Measurements from ENCODE around the gene EXOSC5. TPM values are rescaled to one million over a fixed set of nuclear protein-coding genes. Genes with fewer than 3 reads are reported as not detected.

Gene EXOSC5
- total RNA-seq (2021): 35.0 and 43.1 TPM in 2 replicates
- percentile 61 among the genes with signal in this experiment for Bru-seq, nascent RNA
- BruChase-seq, experiment 1, labeled RNA remaining after a 2-hour chase: percentile 53 among the genes with signal in this experiment
- percentile 63 among the genes with signal in this experiment for BruChase-seq, experiment 2, labeled RNA remaining after a 6-hour chase
- long read RNA-seq, transcript EXOSC5-201 (6 exons, 1,118 nt): major isoform, 59 of 65 reads
- long read RNA-seq, partial matches to known transcripts: 3 of 65 reads
- long read RNA-seq, other reads (novel, unspliced or antisense): 3 of 65 reads

DNA sequence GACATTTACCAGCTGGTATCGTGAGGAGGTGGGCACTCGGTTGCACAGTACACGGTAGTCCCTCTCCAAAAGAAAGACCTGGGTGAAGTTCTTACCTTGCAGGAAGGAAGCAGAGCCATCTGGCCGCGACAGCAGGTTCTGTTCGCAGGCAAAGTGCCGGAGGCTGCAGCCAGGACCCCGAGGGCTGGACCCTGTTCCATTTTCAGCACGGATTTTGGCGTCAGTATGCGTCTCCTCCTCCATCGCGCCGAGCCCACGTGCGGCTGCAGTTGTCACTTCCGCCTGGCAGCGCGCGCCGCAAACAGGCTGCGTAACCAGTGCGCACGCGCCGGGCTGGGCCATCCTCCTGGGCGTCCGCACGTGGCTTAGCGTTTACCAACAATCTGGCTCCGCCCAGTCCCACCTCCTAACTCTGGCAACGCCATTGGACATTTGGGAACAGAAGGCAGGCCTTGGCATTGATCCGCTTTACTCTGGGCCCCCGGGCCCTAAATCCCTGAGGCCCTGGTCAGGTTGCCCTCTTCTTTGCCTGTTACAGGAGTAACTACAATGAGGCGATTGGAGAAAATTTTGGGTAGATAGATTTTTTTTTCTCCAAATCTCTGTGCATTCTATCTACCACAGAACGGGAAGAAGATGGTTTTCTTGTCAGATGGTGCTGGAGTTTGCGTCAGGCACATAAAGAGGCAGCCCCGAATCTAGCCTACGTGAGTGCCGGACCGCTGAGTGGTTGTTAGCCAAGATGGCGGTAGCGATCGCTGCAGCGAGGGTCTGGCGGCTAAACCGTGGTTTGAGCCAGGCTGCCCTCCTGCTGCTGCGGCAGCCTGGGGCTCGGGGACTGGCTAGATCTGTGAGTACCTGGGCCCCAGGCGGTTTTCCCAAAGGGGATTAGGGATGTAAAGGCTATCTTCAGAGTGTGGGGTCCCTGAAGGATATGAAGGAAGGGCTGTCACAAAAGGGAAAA, at the start of gene EXOSC5, which contains the start of gene BCKDHA:
EXOSC5 (minus strand) TSS at position 274 of the 964 bp plus-strand sequence; CDS start at position 243, 31 bp downstream.
BCKDHA (plus strand) TSS at position 733 of the 964 bp plus-strand sequence; CDS start at position 743, 10 bp downstream.
- peaks cover 10% of the 10 kb centered on the region for H3K4me1 ChIP-seq (ENCODE audit: insufficient read depth, low read length, poor library complexity, severe bottlenecking)
- TF ChIP-seq, protein P1, sequence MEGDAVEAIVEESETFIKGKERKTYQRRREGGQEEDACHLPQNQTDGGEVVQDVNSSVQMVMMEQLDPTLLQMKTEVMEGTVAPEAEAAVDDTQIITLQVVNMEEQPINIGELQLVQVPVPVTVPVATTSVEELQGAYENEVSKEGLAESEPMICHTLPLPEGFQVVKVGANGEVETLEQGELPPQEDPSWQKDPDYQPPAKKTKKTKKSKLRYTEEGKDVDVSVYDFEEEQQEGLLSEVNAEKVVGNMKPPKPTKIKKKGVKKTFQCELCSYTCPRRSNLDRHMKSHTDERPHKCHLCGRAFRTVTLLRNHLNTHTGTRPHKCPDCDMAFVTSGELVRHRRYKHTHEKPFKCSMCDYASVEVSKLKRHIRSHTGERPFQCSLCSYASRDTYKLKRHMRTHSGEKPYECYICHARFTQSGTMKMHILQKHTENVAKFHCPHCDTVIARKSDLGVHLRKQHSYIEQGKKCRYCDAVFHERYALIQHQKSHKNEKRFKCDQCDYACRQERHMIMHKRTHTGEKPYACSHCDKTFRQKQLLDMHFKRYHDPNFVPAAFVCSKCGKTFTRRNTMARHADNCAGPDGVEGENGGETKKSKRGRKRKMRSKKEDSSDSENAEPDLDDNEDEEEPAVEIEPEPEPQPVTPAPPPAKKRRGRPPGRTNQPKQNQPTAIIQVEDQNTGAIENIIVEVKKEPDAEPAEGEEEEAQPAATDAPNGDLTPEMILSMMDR (conservative IDR thresholded peaks at IDR 0.05; ENCODE audit: low read depth, low read length): no peak
- TF ChIP-seq EZH2 (IDR thresholded peaks at IDR 0.05; ENCODE audit: borderline replicate concordance, low read depth, low read length, poor library complexity, severe bottlenecking): no peak
- no peaks in the 10 kb centered on the region for H3K27me3 ChIP-seq (replicated peaks; ENCODE audit: insufficient read depth, low read depth, low read length, poor library complexity)
- H3K4me3 ChIP-seq (ENCODE audit: low read depth, low read length, poor library complexity, severe bottlenecking): peak within 1 kb of the TSS; percentile 86
- TSS peak; percentile 74 for BruUV-seq (replicated peaks)
- ChIA-PET CTCF (no interaction called here), POLR2A (ENCODE audit: low non-redundant PET) (no interaction called here)
- intact Hi-C loops (cut with micrococcal nuclease; ENCODE audit: unreplicated experiment): loop anchor here (10.0 kb wide), 1 partner anchor 347 kb away; no protein-coding TSS in a partner anchor
- no peaks in the 10 kb centered on the region for H3K9me3 ChIP-seq (ENCODE audit: low read depth, low read length, poor library complexity, severe bottlenecking)
- no peaks in the 10 kb centered on the region for H3K36me3 ChIP-seq (ENCODE audit: insufficient read depth, low read length, poor library complexity, severe bottlenecking)
- peak within 1 kb of the TSS; percentile 97 for H3K27ac ChIP-seq (ENCODE audit: low read depth, low read length, poor library complexity, severe bottlenecking)
- peak; percentile 100 for DNase-seq (ENCODE audit: low spot score)

DNA sequence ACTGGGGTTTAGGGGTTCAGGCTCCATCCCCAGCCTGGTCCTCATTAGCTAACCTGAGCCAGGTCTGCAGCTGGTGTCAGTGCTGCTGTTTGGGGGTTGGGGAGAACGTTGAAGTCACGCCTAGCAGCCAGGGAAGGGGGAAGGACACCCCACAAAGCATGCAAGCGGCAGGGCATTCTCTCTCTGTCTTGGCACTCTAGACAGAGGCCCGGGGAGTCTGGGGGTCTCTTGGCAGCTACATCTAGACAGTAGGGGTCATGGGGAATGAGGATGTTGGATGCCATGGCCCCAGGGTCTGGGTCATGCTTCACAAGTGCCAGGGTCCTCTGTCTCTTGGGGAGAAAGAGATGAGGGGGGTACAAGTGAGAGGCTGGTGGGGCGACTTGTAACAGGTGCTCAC, 48.4 kb upstream of the EXOSC5 start:
- peaks cover 6% of the 10 kb centered on the region for H3K4me1 ChIP-seq (ENCODE audit: insufficient read depth, low read length, poor library complexity, severe bottlenecking)
- intact Hi-C loops (cut with micrococcal nuclease; ENCODE audit: unreplicated experiment): loop anchor here (5.0 kb wide), 1 partner anchor 302 kb away; no protein-coding TSS in a partner anchor
- CTCF ChIA-PET: no interaction called here
- TF ChIP-seq, protein P1 (conservative IDR thresholded peaks at IDR 0.05; ENCODE audit: low read depth, low read length): no peak
- no peak for TF ChIP-seq EZH2 (IDR thresholded peaks at IDR 0.05; ENCODE audit: borderline replicate concordance, low read depth, low read length, poor library complexity, severe bottlenecking)
- no peak overlapping the region for H3K4me3 ChIP-seq (ENCODE audit: low read depth, low read length, poor library complexity, severe bottlenecking)
- H3K36me3 ChIP-seq (ENCODE audit: insufficient read depth, low read length, poor library complexity, severe bottlenecking): no peaks in the 10 kb centered on the region
- no peaks in the 10 kb centered on the region for H3K9me3 ChIP-seq (ENCODE audit: low read depth, low read length, poor library complexity, severe bottlenecking)
- BruUV-seq (replicated peaks): no TSS peak
- no peaks in the 10 kb centered on the region for H3K27me3 ChIP-seq (replicated peaks; ENCODE audit: insufficient read depth, low read depth, low read length, poor library complexity)
- H3K27ac ChIP-seq (ENCODE audit: low read depth, low read length, poor library complexity, severe bottlenecking): no peak overlapping the region
- DNase-seq (ENCODE audit: low spot score): no peak
- POLR2A ChIA-PET (ENCODE audit: low non-redundant PET): no interaction called here

DNA sequence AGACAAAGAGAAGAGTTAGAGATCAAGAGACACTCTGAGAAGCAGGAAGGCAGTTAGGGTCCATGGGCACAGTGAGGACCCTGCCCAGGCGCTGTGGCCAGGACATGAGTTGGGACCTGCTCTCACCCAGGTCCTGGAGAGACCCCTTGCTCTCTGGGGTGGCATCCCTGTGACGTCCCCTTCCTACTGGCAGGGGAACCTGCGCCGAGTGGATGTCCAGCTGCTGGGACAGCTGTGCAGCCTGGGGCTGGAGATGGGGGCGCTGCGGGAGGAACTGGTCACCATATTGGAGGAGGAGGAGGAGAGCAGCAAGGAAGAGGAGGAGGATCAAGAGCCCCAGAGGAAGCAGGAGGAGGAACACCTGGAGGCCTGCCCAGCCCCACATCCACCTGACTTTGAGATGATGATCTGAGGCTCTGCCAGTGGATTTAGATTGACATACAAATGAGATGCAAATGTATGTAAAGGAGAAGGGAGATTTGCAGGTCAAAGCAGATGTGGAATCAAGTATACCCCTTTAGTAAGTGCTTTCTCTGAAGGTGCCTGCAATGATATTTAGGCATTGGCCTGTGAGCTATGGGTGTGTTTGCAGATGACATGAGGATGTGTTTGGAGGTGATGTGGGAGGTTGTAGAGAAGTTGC, 46.8 kb upstream of the EXOSC5 start:
- Histone ChIP-seq H3K9me3 (ENCODE audit: low read depth, low read length, poor library complexity, severe bottlenecking) (no peaks in the 10 kb centered on the region), H3K27me3 (replicated peaks; ENCODE audit: insufficient read depth, low read depth, low read length, poor library complexity) (no peaks in the 10 kb centered on the region), H3K36me3 (ENCODE audit: insufficient read depth, low read length, poor library complexity, severe bottlenecking) (no peaks in the 10 kb centered on the region), H3K4me1 (ENCODE audit: insufficient read depth, low read length, poor library complexity, severe bottlenecking) (peaks cover 8% of the 10 kb centered on the region), H3K4me3 (ENCODE audit: low read depth, low read length, poor library complexity, severe bottlenecking) (no peak overlapping the region), H3K27ac (ENCODE audit: low read depth, low read length, poor library complexity, severe bottlenecking) (no peak overlapping the region)
- BruUV-seq (replicated peaks): no TSS peak
- intact Hi-C loops (cut with micrococcal nuclease; ENCODE audit: unreplicated experiment): no loop called here
- ChIA-PET CTCF (no interaction called here), POLR2A (ENCODE audit: low non-redundant PET) (no interaction called here)
- TF ChIP-seq, protein P1 (conservative IDR thresholded peaks at IDR 0.05; ENCODE audit: low read depth, low read length): no peak
- TF ChIP-seq EZH2 (IDR thresholded peaks at IDR 0.05; ENCODE audit: borderline replicate concordance, low read depth, low read length, poor library complexity, severe bottlenecking): no peak
- no peak for DNase-seq (ENCODE audit: low spot score)
